CD14-positive monocyte (primary cell): Measurements from ENCODE around the gene TMEM185B. TPM values are rescaled to one million over a fixed set of nuclear protein-coding genes. Genes with fewer than 3 reads are reported as not detected.

ENCODE experiments used
- DNase-seq, 3 donors: peaks; one replicate each; pipeline ENCODE4 v3.0.0-alpha.2; 2011 to 2022
- H2AFZ ChIP-seq: 2 replicates; pipeline ENCODE4 v1.6.0; 2012; ENCODE audit warnings: mild to moderate bottlenecking, low read depth, low read length, inconsistent platforms; ENCODE audit not compliant: insufficient read depth, poor library complexity, severe bottlenecking
- H3K27ac ChIP-seq, 2 donors: 1 replicate in 1 of 2; 2 replicates in 1 of 2; pipeline ENCODE4 v1.5.1; 2012 to 2013; ENCODE audit warnings: low read length in 2 of 2, control low read depth in 1 of 2, inconsistent platforms in 1 of 2, low read depth in 1 of 2, mild to moderate bottlenecking in 1 of 2
- H3K27me3 ChIP-seq, 2 donors: one replicate each; pipeline versions ENCODE4 v1.6.0 to v1.6.1; 2011 to 2013; ENCODE audit warnings: low read length in 2 of 2; ENCODE audit not compliant: control insufficient read depth in 2 of 2, insufficient read depth in 2 of 2
- H3K36me3 ChIP-seq, 2 donors: replicated peaks in 1 of 2; 1 replicate in 1 of 2; 2 replicates in 1 of 2; pipeline versions ENCODE4 v1.5.1 to v1.6.1; 2012 to 2013; ENCODE audit warnings: low read length in 2 of 2, control low read depth in 1 of 2, inconsistent platforms in 1 of 2, mild to moderate bottlenecking in 1 of 2; ENCODE audit not compliant: insufficient read depth in 2 of 2, control insufficient read depth in 1 of 2
- H3K4me1 ChIP-seq, 2 donors: 1 replicate in 1 of 2; 2 replicates in 1 of 2; pipeline versions ENCODE4 v1.5.1 to v1.6.1; 2012 to 2013; ENCODE audit warnings: low read length in 2 of 2, control low read depth in 1 of 2, inconsistent platforms in 1 of 2, mild to moderate bottlenecking in 1 of 2, moderate library complexity in 1 of 2; ENCODE audit not compliant: insufficient read depth in 2 of 2, control insufficient read depth in 1 of 2
- H3K4me2 ChIP-seq: replicated peaks from 2 replicates; pipeline ENCODE3; 2012; ENCODE audit warnings: low read length, moderate library complexity, mild to moderate bottlenecking; ENCODE audit not compliant: poor library complexity, severe bottlenecking; ENCODE audit errors: extremely low read depth
- H3K4me3 ChIP-seq, 3 experiments: fragments of 200-600 bp in 1 of 3; sonication (generic) in 1 of 3; replicated peaks in 1 of 3; 1 replicate in 2 of 3; 2 replicates in 1 of 3; pipeline ENCODE4 v1.5.1; 2011 to 2013; ENCODE audit warnings: low read length in 3 of 3, mild to moderate bottlenecking in 3 of 3, control low read depth in 2 of 3, low read depth in 2 of 3, inconsistent platforms in 1 of 3, moderate library complexity in 1 of 3
- H3K79me2 ChIP-seq: 2 replicates; pipeline ENCODE4 v1.6.0; 2012; ENCODE audit warnings: mild to moderate bottlenecking, control low read depth, inconsistent platforms, low read length, moderate library complexity; ENCODE audit not compliant: insufficient read depth
- H3K9ac ChIP-seq: 2 replicates; pipeline ENCODE4 v1.6.0; 2017; ENCODE audit warnings: low read length, mild to moderate bottlenecking; ENCODE audit not compliant: insufficient read depth, poor library complexity, severe bottlenecking
- H3K9me3 ChIP-seq, 2 donors: replicated peaks in 1 of 2; 1 replicate in 1 of 2; 2 replicates in 1 of 2; pipeline versions ENCODE4 v1.5.1 to v1.6.1; 2012 to 2013; ENCODE audit warnings: low read length in 2 of 2, control low read depth in 1 of 2; ENCODE audit not compliant: control insufficient read depth in 1 of 2, insufficient read depth in 1 of 2
- H4K20me1 ChIP-seq: 2 replicates; pipeline ENCODE4 v1.6.0; 2012; ENCODE audit warnings: mild to moderate bottlenecking, low read length, control low read depth, moderate library complexity; ENCODE audit not compliant: insufficient read depth
- H3K27ac Mint-ChIP-seq, 7 donors: one replicate each; pipeline ENCODE4 v1.8.0; 2020; ENCODE audit warnings: mild to moderate bottlenecking in 7 of 7, mixed read lengths in 7 of 7, moderate library complexity in 6 of 7, inconsistent platforms in 2 of 7
- H3K27me3 Mint-ChIP-seq, 3 donors: one replicate each; pipeline ENCODE4 v1.8.0; 2021 to 2022; ENCODE audit warnings: low read depth in 3 of 3, mild to moderate bottlenecking in 3 of 3, mixed read lengths in 3 of 3, moderate library complexity in 3 of 3, inconsistent platforms in 1 of 3
- H3K36me3 Mint-ChIP-seq, 2 donors: one replicate each; pipeline ENCODE4 v1.8.0; 2020; ENCODE audit warnings: mixed read lengths in 2 of 2, inconsistent platforms in 1 of 2, mild to moderate bottlenecking in 1 of 2
- H3K4me1 Mint-ChIP-seq: one replicate; pipeline ENCODE4 v1.8.0; 2020; ENCODE audit warnings: mild to moderate bottlenecking, mixed read lengths
- H3K4me3 Mint-ChIP-seq, 2 donors: one replicate each; pipeline ENCODE4 v1.8.0; 2020; ENCODE audit warnings: mild to moderate bottlenecking in 2 of 2, mixed read lengths in 2 of 2, moderate library complexity in 1 of 2
- H3K9me3 Mint-ChIP-seq, 7 donors: one replicate each; pipeline ENCODE4 v1.8.0; 2020 to 2022; ENCODE audit warnings: mixed read lengths in 7 of 7, mild to moderate bottlenecking in 6 of 7, moderate library complexity in 6 of 7, inconsistent platforms in 2 of 7
- WGBS: methylation state at CpG from one replicate; pipeline ENCODE4 v1.1.5; 2013; ENCODE audit warnings: missing lambda C conversion rate; ENCODE audit not compliant: insufficient coverage; 5-methylcytosine and 5-hydroxymethylcytosine counted together
- intact Hi-C, 2 donors: fragments of 100-400 bp; cut with micrococcal nuclease; formaldehyde crosslinking; loops; one replicate each; pipeline versions ENCODE4 v1.15.0 to v1.15.1; 2023
- polyA plus RNA-seq, 3 donors: library from polyadenylated mRNA; depleted of rRNA in 1 of 3; unstranded in 2 of 3; stranded (reverse) in 1 of 3; fragments of 300-500 nt in 2 of 3; fragments of >200 nt in 1 of 3; fragmentation: Illumina TruSeq in 2 of 3; gene quantifications; 1 replicate in 2 of 3; 2 replicates in 1 of 3; pipeline ENCODE4 v1.2.3, GENCODE V29; 2012 to 2021
- TF ChIP-seq, protein P1 (sequence below): fragments of 200-600 bp; IDR thresholded peaks from one replicate; pipeline ENCODE4 v1.8.0; 2022; ENCODE audit warnings: antibody characterized with exemption, mild to moderate bottlenecking

Gene TMEM185B
- polyA plus RNA-seq, 3 donors = 9.7 to 20.4 (median 18.1) TPM

DNA sequence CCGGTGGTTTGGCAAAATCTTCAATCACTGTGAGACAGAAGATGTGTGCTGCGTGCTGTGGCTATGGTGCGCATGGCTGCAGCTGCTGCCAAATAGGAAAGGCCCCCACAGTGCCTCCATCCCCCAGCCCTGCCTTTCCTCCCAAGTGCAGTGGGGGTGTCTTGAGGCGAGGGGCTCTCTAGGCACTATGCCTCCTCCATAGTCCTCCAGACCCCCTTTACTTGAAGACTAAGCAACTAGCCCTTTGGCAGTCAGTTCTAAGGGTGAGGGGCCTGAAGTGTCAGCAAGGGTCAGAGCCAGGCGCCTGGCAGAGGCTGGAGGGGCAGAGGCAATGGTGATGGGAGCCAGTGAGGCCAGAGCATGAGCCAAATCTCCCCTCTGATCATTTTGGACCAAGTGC, 13.6 kb upstream of the TMEM185B start:
- intact Hi-C loops = no loop called here
- 85% methylated on average over 4 of the region's 5 CpGs for WGBS
- Mint-ChIP-seq H3K4me3 (no peak overlapping the region), H3K27ac (no peak overlapping the region), H3K27me3 (peaks cover 3 to 5% (median 4%) of the 10 kb centered on the region in 3 donors), H3K9me3 (peaks cover 0 to 6% (median 3%) of the 10 kb centered on the region in 7 donors), H3K36me3 (no peaks in the 10 kb centered on the region), H3K4me1 (peaks cover 16% of the 10 kb centered on the region)
- Histone ChIP-seq H3K79me2 (no peaks in the 10 kb centered on the region), H3K4me1 (peaks cover 17 to 25% of the 10 kb centered on the region in 2 donors), H3K27me3 (no peaks in the 10 kb centered on the region), H3K36me3 (no peaks in the 10 kb centered on the region), H3K9ac (no peak overlapping the region), H4K20me1 (no peaks in the 10 kb centered on the region), H3K9me3 (no peaks in the 10 kb centered on the region), H3K4me2 (no peak overlapping the region), H3K27ac (no peak overlapping the region), H3K4me3 (no peak overlapping the region), H2AFZ (no peak overlapping the region)
- no peak for DNase-seq
- TF ChIP-seq, protein P1, sequence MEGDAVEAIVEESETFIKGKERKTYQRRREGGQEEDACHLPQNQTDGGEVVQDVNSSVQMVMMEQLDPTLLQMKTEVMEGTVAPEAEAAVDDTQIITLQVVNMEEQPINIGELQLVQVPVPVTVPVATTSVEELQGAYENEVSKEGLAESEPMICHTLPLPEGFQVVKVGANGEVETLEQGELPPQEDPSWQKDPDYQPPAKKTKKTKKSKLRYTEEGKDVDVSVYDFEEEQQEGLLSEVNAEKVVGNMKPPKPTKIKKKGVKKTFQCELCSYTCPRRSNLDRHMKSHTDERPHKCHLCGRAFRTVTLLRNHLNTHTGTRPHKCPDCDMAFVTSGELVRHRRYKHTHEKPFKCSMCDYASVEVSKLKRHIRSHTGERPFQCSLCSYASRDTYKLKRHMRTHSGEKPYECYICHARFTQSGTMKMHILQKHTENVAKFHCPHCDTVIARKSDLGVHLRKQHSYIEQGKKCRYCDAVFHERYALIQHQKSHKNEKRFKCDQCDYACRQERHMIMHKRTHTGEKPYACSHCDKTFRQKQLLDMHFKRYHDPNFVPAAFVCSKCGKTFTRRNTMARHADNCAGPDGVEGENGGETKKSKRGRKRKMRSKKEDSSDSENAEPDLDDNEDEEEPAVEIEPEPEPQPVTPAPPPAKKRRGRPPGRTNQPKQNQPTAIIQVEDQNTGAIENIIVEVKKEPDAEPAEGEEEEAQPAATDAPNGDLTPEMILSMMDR = no peak

DNA sequence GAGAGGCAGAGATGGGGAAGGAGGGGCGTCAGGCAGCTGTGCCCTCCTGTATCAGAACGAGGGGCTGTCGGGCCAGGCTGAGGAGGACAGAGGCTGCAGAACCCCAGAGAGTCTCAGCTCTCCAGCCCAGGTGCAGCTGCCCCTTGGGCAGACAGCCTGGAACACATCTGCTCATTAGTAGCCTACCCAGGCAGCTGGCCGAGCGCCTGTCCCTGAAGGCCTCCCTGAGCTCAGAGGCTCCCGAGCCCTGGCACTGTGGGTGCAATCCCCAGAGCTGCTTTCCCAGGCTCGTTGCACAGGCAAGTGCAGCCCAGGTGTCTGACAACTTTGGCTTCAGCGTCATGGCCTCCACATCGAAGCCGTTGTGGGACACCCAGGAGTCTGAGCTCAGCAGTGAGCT, 13.1 kb upstream of the TMEM185B start:
- no peak overlapping the region for H3K4me3 Mint-ChIP-seq

More for the DNA sequence above, 13.1 kb upstream of the TMEM185B start:
- no peak overlapping the region for H3K27ac ChIP-seq
- H3K4me3 ChIP-seq = no peak overlapping the region
- no peak overlapping the region for H3K4me2 ChIP-seq
- H3K36me3 ChIP-seq = no peaks in the 10 kb centered on the region
- H3K9me3 ChIP-seq = no peaks in the 10 kb centered on the region
- no peaks in the 10 kb centered on the region for H3K36me3 Mint-ChIP-seq
- peaks cover 17 to 23% of the 10 kb centered on the region in 2 donors for H3K4me1 ChIP-seq
- H2AFZ ChIP-seq = no peak overlapping the region
- 96% methylated on average over 10 of the region's 10 CpGs for WGBS
- H3K27ac Mint-ChIP-seq = no peak overlapping the region
- no peaks in the 10 kb centered on the region for H3K27me3 ChIP-seq
- TF ChIP-seq, protein P1 = no peak
- H3K4me1 Mint-ChIP-seq = peaks cover 16% of the 10 kb centered on the region
- H3K79me2 ChIP-seq = no peaks in the 10 kb centered on the region
- peaks cover 3 to 5% (median 4%) of the 10 kb centered on the region in 3 donors for H3K27me3 Mint-ChIP-seq
- no peaks in the 10 kb centered on the region for H4K20me1 ChIP-seq
- H3K9me3 Mint-ChIP-seq = peaks cover 0 to 6% (median 2%) of the 10 kb centered on the region in 7 donors
- no peak for DNase-seq
- intact Hi-C loops = no loop called here
- no peak overlapping the region for H3K9ac ChIP-seq
